Testis (tissue), 2 donors: Measurements from ENCODE around the gene ERBIN.

Experiments
- POLR2A ChIP-seq: fragments of 450-650 bp; IDR thresholded peaks from one replicate; pipeline ENCODE4 v1.6.1; 2017; ENCODE audit warnings: antibody characterized with exemption, mild to moderate bottlenecking, moderate library complexity
- TF ChIP-seq, protein P1 (sequence below), 3 experiments: fragments of 450-650 bp in 2 of 3; fragments of 200-600 bp in 1 of 3; sonication (generic) in 1 of 3; IDR thresholded peaks; one replicate each; pipeline ENCODE4 v1.5.1; 2016 to 2019; ENCODE audit warnings: antibody characterized with exemption in 3 of 3, mild to moderate bottlenecking in 2 of 3, moderate library complexity in 1 of 3

DNA sequence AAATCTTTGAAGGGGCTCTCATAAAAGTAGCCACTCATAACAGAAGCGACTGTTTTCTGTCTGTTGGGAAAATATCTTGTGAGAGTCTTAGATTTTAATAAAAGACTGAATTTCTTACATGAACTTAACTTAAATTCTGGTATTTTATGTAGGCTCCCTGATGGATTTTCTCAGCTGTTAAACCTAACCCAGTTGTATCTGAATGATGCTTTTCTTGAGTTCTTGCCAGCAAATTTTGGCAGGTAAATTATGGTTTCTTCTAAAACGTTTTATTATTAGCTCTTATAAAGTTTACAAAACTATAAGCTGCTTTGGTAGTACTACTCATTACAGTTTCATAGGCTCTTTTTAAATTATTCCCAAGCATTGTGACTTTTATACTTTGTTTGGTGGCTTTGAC lies 87.0 kb downstream of the ERBIN start:
- no peak for TF ChIP-seq POLR2A
- TF ChIP-seq, protein P1, sequence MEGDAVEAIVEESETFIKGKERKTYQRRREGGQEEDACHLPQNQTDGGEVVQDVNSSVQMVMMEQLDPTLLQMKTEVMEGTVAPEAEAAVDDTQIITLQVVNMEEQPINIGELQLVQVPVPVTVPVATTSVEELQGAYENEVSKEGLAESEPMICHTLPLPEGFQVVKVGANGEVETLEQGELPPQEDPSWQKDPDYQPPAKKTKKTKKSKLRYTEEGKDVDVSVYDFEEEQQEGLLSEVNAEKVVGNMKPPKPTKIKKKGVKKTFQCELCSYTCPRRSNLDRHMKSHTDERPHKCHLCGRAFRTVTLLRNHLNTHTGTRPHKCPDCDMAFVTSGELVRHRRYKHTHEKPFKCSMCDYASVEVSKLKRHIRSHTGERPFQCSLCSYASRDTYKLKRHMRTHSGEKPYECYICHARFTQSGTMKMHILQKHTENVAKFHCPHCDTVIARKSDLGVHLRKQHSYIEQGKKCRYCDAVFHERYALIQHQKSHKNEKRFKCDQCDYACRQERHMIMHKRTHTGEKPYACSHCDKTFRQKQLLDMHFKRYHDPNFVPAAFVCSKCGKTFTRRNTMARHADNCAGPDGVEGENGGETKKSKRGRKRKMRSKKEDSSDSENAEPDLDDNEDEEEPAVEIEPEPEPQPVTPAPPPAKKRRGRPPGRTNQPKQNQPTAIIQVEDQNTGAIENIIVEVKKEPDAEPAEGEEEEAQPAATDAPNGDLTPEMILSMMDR (IDR thresholded peaks at IDR 0.05): no peak
